Endothelial cell of umbilical vein (primary cell): Measurements from ENCODE around the gene GRIK3. TPM values are rescaled to one million over a fixed set of nuclear protein-coding genes. Genes with fewer than 3 reads are reported as not detected.
A peak's percentile ranks its signal among the peaks of the same experiment; 100 is the strongest.

Source experiments
- BruUV-seq: library from RNA; stranded (reverse); fragments of 400-500 nt; replicated peaks from 2 replicates; lab custom pipeline; 2021; lab: Mats Ljungman, UMichigan
- CTCF ChIA-PET: fragments of 300-600, 350-600 bp; sonication (Branson Sonifier 250); formaldehyde crosslinking; loops from one replicate; lab custom pipeline; 2021; ENCODE audit warnings: antibody characterized with exemption, inconsistent platforms; lab: Charles Lee
- POLR2A ChIA-PET: fragments of 300-600, 350-600 bp; sonication (Branson Sonifier 250); formaldehyde crosslinking; loops from one replicate; lab custom pipeline; 2021; ENCODE audit warnings: antibody characterized with exemption, inconsistent platforms; lab: Charles Lee
- DNase-seq: peaks from one replicate; pipeline ENCODE4 v3.0.0-alpha.2; 2011; ENCODE audit warnings: low read depth, low spot score
- FAIRE-seq: peaks from 2 replicates; lab custom pipeline; 2011; peaks lifted over from hg19 to GRCh38; lab: Jason Lieb, UNC
- H2AFZ ChIP-seq: 2 replicates; pipeline ENCODE4 v1.6.0; 2012; ENCODE audit warnings: low read depth, low read length, control low read depth, inconsistent platforms
- H3K27ac ChIP-seq: 2 replicates; pipeline ENCODE4 v1.5.1; 2011; ENCODE audit warnings: low read depth, mild to moderate bottlenecking, control low read depth, low read length, moderate library complexity; ENCODE audit not compliant: insufficient read depth
- H3K27me3 ChIP-seq, 2 experiments: 2 replicates each; pipeline versions ENCODE4 v1.6.0 to v1.6.1; 2011; ENCODE audit warnings: low read length in 2 of 2, mixed read lengths in 1 of 2; ENCODE audit not compliant: control insufficient read depth in 2 of 2, insufficient read depth in 2 of 2
- H3K36me3 ChIP-seq, 2 experiments: 2 replicates in 1 of 2; 3 replicates in 1 of 2; pipeline ENCODE4 v1.5.1; 2011; ENCODE audit warnings: low read length in 2 of 2, mild to moderate bottlenecking in 1 of 2, moderate library complexity in 1 of 2; ENCODE audit not compliant: control insufficient read depth in 2 of 2, insufficient read depth in 2 of 2; ENCODE audit errors: extremely low read depth in 1 of 2
- H3K4me1 ChIP-seq: 3 replicates; pipeline ENCODE4 v1.5.1; 2011; ENCODE audit warnings: mild to moderate bottlenecking, low read length; ENCODE audit not compliant: control insufficient read depth, insufficient read depth; ENCODE audit errors: extremely low read depth
- H3K4me2 ChIP-seq: 2 replicates; pipeline ENCODE4 v1.6.1; 2011; ENCODE audit warnings: low read length, control low read depth, mixed read lengths; ENCODE audit not compliant: insufficient read depth
- H3K4me3 ChIP-seq, 3 experiments: fragments of 200-600 bp in 1 of 3; sonication (generic), shearing (Covaris generic) in 1 of 3; replicated peaks in 1 of 3; 2 replicates each; pipeline ENCODE4 v1.5.1; 2011 to 2016; ENCODE audit warnings: control low read depth in 3 of 3, low read length in 3 of 3, mild to moderate bottlenecking in 2 of 3, inconsistent platforms in 1 of 3, low read depth in 1 of 3, moderate library complexity in 1 of 3; ENCODE audit not compliant: insufficient read depth in 1 of 3
- H3K79me2 ChIP-seq: 2 replicates; pipeline ENCODE4 v1.6.0; 2012; ENCODE audit warnings: low read length, inconsistent platforms; ENCODE audit not compliant: control insufficient read depth, insufficient read depth
- H3K9ac ChIP-seq: replicated peaks from 2 replicates; pipeline ENCODE3; 2011; ENCODE audit warnings: low read length, control low read depth; ENCODE audit not compliant: insufficient read depth; ENCODE audit errors: extremely low read depth
- H3K9me1 ChIP-seq: replicated peaks from 3 replicates; pipeline ENCODE4 v1.6.0; 2011; ENCODE audit warnings: mild to moderate bottlenecking, low read length; ENCODE audit not compliant: control insufficient read depth, insufficient read depth; ENCODE audit errors: extremely low read depth
- H3K9me3 ChIP-seq: replicated peaks from 2 replicates; pipeline ENCODE4 v1.5.1; 2012; ENCODE audit warnings: low read length, inconsistent platforms; ENCODE audit not compliant: control insufficient read depth, insufficient read depth
- H4K20me1 ChIP-seq: replicated peaks from 2 replicates; pipeline ENCODE3; 2011; ENCODE audit warnings: mild to moderate bottlenecking, low read length; ENCODE audit not compliant: control insufficient read depth, insufficient read depth; ENCODE audit errors: extremely low read depth
- EZH2 ChIP-seq: IDR thresholded peaks from 2 replicates; pipeline ENCODE4 v1.6.1; 2012; ENCODE audit warnings: borderline replicate concordance, low read depth, mild to moderate bottlenecking, moderate library complexity, low read length, inconsistent platforms; ENCODE audit not compliant: severe bottlenecking
- FOS ChIP-seq: IDR thresholded peaks from 2 replicates; pipeline ENCODE4 v1.6.1; 2011; ENCODE audit warnings: mild to moderate bottlenecking, low read length, moderate library complexity, borderline replicate concordance; ENCODE audit not compliant: insufficient read depth
- GATA2 ChIP-seq: IDR thresholded peaks from 2 replicates; pipeline ENCODE4 v1.7.0; 2011; ENCODE audit warnings: low read depth, mild to moderate bottlenecking, moderate library complexity, mixed read lengths, low read length; ENCODE audit not compliant: insufficient read length, insufficient read depth
- JUN ChIP-seq: IDR thresholded peaks from 2 replicates; pipeline ENCODE4 v1.6.1; 2011; ENCODE audit warnings: borderline replicate concordance, low read depth; ENCODE audit not compliant: insufficient read length, insufficient read depth
- POLR2A ChIP-seq: IDR thresholded peaks from 2 replicates; pipeline ENCODE4 v1.6.1; 2012; ENCODE audit warnings: low read depth, mild to moderate bottlenecking, control low read depth, low read length
- dilution Hi-C: fragments of 300-500 bp; cut with MboI; formaldehyde crosslinking; loops from one replicate; pipeline ENCODE4 v1.15.0; 2019; ENCODE audit warnings: low sequenced_read_pairs; ENCODE audit not compliant: extremely low pct_ligation_motif_present
- intact Hi-C: fragments of 100-400 bp; cut with micrococcal nuclease; formaldehyde crosslinking; loops from one replicate; pipeline ENCODE4 v1.10.0; 2022
- polyA plus RNA-seq, 4 experiments: library from polyadenylated mRNA; depleted of rRNA in 3 of 4; stranded (reverse) in 3 of 4; unstranded in 1 of 4; fragments of >200 nt; gene quantifications; 2 replicates each; pipeline versions ENCODE4 v1.2.1 to v1.2.3, GENCODE V29; 2011 to 2012; ENCODE audit warnings: missing spikeins in 1 of 4
- total RNA-seq: library from RNA; stranded (reverse); gene quantifications from 2 replicates; pipeline ENCODE4 v1.2.3, GENCODE V29; 2021
- TF ChIP-seq, protein P1 (sequence below): IDR thresholded peaks from 2 replicates; pipeline ENCODE4 v1.6.1; 2011; ENCODE audit not compliant: insufficient read depth, insufficient read length

Gene GRIK3
- total and polyA plus RNA-seq, 2 donors (not counting 3 experiments of a cell fraction or from before 2014, with no cell fraction given): not detected

DNA sequence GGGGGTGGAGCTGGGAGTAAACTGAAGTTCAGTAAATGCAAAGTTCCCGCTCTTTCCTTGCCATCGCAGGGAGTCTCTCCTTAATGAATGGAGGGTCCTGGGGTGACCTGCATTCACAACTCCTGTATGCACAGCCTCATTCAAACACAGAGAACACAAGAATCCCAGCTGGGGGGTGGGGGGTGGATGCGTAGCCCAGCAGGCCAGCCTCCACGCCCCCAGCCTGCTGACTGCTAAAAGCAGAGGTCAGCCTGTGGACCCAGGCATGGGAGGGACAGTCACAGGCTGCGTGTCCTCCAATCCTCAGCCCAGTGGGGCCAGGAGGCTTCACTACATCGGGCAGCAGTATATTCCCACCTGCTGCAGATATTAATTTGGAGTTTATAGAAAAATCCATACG lies 263.1 kb downstream of the GRIK3 start:
- POLR2A ChIA-PET: no interaction called here
- H3K4me3 ChIP-seq: no peak overlapping the region
- no peaks in the 10 kb centered on the region for H3K9me1 ChIP-seq
- H3K27ac ChIP-seq: no peak overlapping the region
- FAIRE-seq (no peak), DNase-seq (no peak)
- no peak overlapping the region for H3K4me2 ChIP-seq
- intact Hi-C loops: no loop called here
- no peaks in the 10 kb centered on the region for H3K36me3 ChIP-seq
- no peak for TF ChIP-seq JUN
- TF ChIP-seq FOS: no peak
- no peak for TF ChIP-seq POLR2A
- TF ChIP-seq, protein P1, sequence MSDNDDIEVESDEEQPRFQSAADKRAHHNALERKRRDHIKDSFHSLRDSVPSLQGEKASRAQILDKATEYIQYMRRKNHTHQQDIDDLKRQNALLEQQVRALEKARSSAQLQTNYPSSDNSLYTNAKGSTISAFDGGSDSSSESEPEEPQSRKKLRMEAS: no peak
- TF ChIP-seq EZH2: peak; percentile 16
- TF ChIP-seq GATA2: no peak
- H2AFZ ChIP-seq: no peak overlapping the region
- H3K9me3 ChIP-seq: no peaks in the 10 kb centered on the region
- H4K20me1 ChIP-seq: no peaks in the 10 kb centered on the region
- H3K79me2 ChIP-seq: no peaks in the 10 kb centered on the region
- dilution Hi-C loops: no loop called here
- CTCF ChIA-PET: interaction anchor here (0.9 kb wide), 1 partner anchor 11 kb away, joined by 3 read pairs; no protein-coding TSS in a partner anchor
- BruUV-seq: no TSS peak
- H3K4me1 ChIP-seq: no peaks in the 10 kb centered on the region
- H3K27me3 ChIP-seq: peaks cover 11 to 19% of the 10 kb centered on the region in 2 experiments
- no peak overlapping the region for H3K9ac ChIP-seq
